Measurements from ENCODE around the gene KIF11.
A peak's percentile ranks its signal among the peaks of the same experiment; 100 is the strongest.
"Not testable (repeated sequence)": the region's sequence is repeated elsewhere in the genome, so short reads cannot be mapped to it uniquely, and the experiment has no call there.

Gene KIF11

GRCh38 chr10:92575961-92576360 is 17.0 kb upstream of the KIF11 start:
- TF ChIP-seq CTCF (IDR thresholded peaks at IDR 0.05; ENCODE audit: insufficient read depth, low read length, missing control alignments): no peak
- ChIA-PET POLR2A (no interaction called here), CTCF (interaction anchor here (0.6 to 11.6 kb wide), 10 partner anchors 8 to 431 kb away, joined by 3 to 150 read pairs (median 10); no protein-coding TSS in a partner anchor)
- DNase-seq (ENCODE audit: low read depth, low spot score): no peak
- H3K4me3 ChIP-seq (ENCODE audit: low read depth, low read length): no peak overlapping the region

- CTCF ChIA-PET: interaction anchor here (1.7 kb wide), 1 partner anchor 8 kb away, joined by 7 read pairs; the partner anchor contains the start of gene IDE
- POLR2A ChIA-PET; DNase-seq (ENCODE audit: low read depth, low spot score): not testable (repeated sequence)
These were observed 10.6 kb upstream of the KIF11 start for GRCh38 chr10:92582347-92582746.

GRCh38 chr10:92590623-92591549 is 2.0 kb upstream of the KIF11 start:
- peak; percentile 38 for TF ChIP-seq CTCF (IDR thresholded peaks at IDR 0.05; ENCODE audit: insufficient read depth, low read length, missing control alignments)
- no peak for DNase-seq (ENCODE audit: low read depth, low spot score)
- ChIA-PET POLR2A (interaction anchor here (0.7 to 1.4 kb wide), 3 partner anchors 10 to 889 kb away, joined by 3 to 8 read pairs (median 3); partner anchors contain the start of gene IDE), CTCF (interaction anchor here (0.8 to 2.0 kb wide), 9 partner anchors 9 to 292 kb away, joined by 3 to 19 read pairs (median 4); partner anchors contain the start of genes HHEX and IDE)
- peak overlapping the region; percentile 78 for H3K4me3 ChIP-seq (ENCODE audit: low read depth, low read length)

More at GRCh38 chr10:92582347-92582746, 10.6 kb upstream of the KIF11 start:
- H3K4me3 ChIP-seq (ENCODE audit: low read depth, low read length): not testable (repeated sequence)

- no peak for TF ChIP-seq CTCF (IDR thresholded peaks at IDR 0.05; ENCODE audit: insufficient read depth, low read length, missing control alignments)
- DNase-seq (ENCODE audit: low read depth, low spot score): no peak
- peak overlapping the region; percentile 78 for H3K4me3 ChIP-seq (ENCODE audit: low read depth, low read length)
- CTCF ChIA-PET: interaction anchor here (1.1 to 2.0 kb wide), 4 partner anchors 14 to 252 kb away, joined by 4 to 19 read pairs (median 6); partner anchors contain the start of gene IDE
- POLR2A ChIA-PET: interaction anchor here (0.7 to 1.4 kb wide), 3 partner anchors 9 to 888 kb away, joined by 3 to 8 read pairs (median 3); partner anchors contain the start of gene IDE
These were observed 1.3 kb upstream of the KIF11 start for GRCh38 chr10:92591550-92592022.

- ChIA-PET POLR2A (interaction anchor here (0.9 kb wide), 1 partner anchor 12 kb away, joined by 3 read pairs; no protein-coding TSS in a partner anchor), CTCF (interaction anchor here (0.9 to 1.8 kb wide), 2 partner anchors 19 to 77 kb away, joined by 3 to 7 read pairs; partner anchors contain the start of gene IDE)
- H3K4me3 ChIP-seq (ENCODE audit: low read depth, low read length): peak overlapping the region; percentile 78
- DNase-seq (ENCODE audit: low read depth, low spot score): no peak
- no peak for TF ChIP-seq CTCF (IDR thresholded peaks at IDR 0.05; ENCODE audit: insufficient read depth, low read length, missing control alignments)
These were observed 974 bp downstream of the KIF11 start for GRCh38 chr10:92593619-92594588.

- no peak for DNase-seq (ENCODE audit: low read depth, low spot score)
- POLR2A ChIA-PET: no interaction called here
- CTCF ChIA-PET: interaction anchor here (0.7 to 1.8 kb wide), 2 partner anchors 21 to 269 kb away, joined by 5 to 7 read pairs; partner anchors contain the start of gene IDE
- no peak for TF ChIP-seq CTCF (IDR thresholded peaks at IDR 0.05; ENCODE audit: insufficient read depth, low read length, missing control alignments)
- H3K4me3 ChIP-seq (ENCODE audit: low read depth, low read length): no peak overlapping the region
These were observed 2.6 kb downstream of the KIF11 start for GRCh38 chr10:92595505-92595904.

All from AG04449 (cell line).